WERI-Rb-1 (cell line): ENCODE data around the gene PLXNA4.

Source experiments
- DNase-seq: peaks from one replicate; pipeline ENCODE4 v3.0.0-alpha.2; 2020
- H3K27ac ChIP-seq: fragments of 250-450 bp; sonication (Bioruptor Pico); 2 replicates; pipeline ENCODE4 v1.5.1; 2020; ENCODE audit warnings: mild to moderate bottlenecking, moderate library complexity
- H3K27me3 ChIP-seq: fragments of 250-450 bp; sonication (Bioruptor Pico); 2 replicates; pipeline ENCODE4 v1.5.1; 2021; ENCODE audit warnings: mild to moderate bottlenecking, low read depth, moderate library complexity; ENCODE audit not compliant: insufficient read depth, severe bottlenecking
- H3K36me3 ChIP-seq: fragments of 250-450 bp; sonication (Bioruptor Pico); 2 replicates; pipeline ENCODE4 v1.5.1; 2020; ENCODE audit warnings: mild to moderate bottlenecking, moderate library complexity
- H3K4me3 ChIP-seq: 2 replicates; pipeline ENCODE4 v1.5.1; 2011; ENCODE audit warnings: low read depth, mild to moderate bottlenecking, control low read depth, low read length
- H3K9me3 ChIP-seq: fragments of 250-450 bp; sonication (Bioruptor Pico); 2 replicates; pipeline ENCODE4 v1.5.1; 2021; ENCODE audit warnings: mild to moderate bottlenecking, moderate library complexity; ENCODE audit not compliant: severe bottlenecking
- CTCF ChIP-seq: IDR thresholded peaks from 2 replicates; pipeline ENCODE4 v1.5.1; 2011; ENCODE audit warnings: low read depth, mild to moderate bottlenecking, control low read depth, inconsistent platforms, low read length

Gene PLXNA4

GRCh38 chr7:132436121-132436520, 140.1 kb downstream of the PLXNA4 start:
- Histone ChIP-seq H3K27ac (no peak overlapping the region), H3K9me3 (no peaks in the 10 kb centered on the region), H3K36me3 (no peaks in the 10 kb centered on the region), H3K4me3 (no peak overlapping the region), H3K27me3 (no peaks in the 10 kb centered on the region)
- DNase-seq: no peak
- no peak for TF ChIP-seq CTCF

GRCh38 chr7:132435016-132435990, 141.0 kb downstream of the PLXNA4 start:
- no peak overlapping the region for H3K4me3 ChIP-seq
- H3K27me3 ChIP-seq: no peaks in the 10 kb centered on the region
- no peak for DNase-seq
- no peak for TF ChIP-seq CTCF
- no peaks in the 10 kb centered on the region for H3K36me3 ChIP-seq
- no peaks in the 10 kb centered on the region for H3K9me3 ChIP-seq
- no peak overlapping the region for H3K27ac ChIP-seq

- Histone ChIP-seq H3K36me3 (no peaks in the 10 kb centered on the region), H3K27me3 (no peaks in the 10 kb centered on the region), H3K9me3 (no peaks in the 10 kb centered on the region), H3K4me3 (no peak overlapping the region), H3K27ac (no peak overlapping the region)
- TF ChIP-seq CTCF: no peak
- DNase-seq: no peak
Measured at GRCh38 chr7:132434041-132434440, 142.2 kb downstream of the PLXNA4 start.

- Histone ChIP-seq H3K27ac (no peak overlapping the region), H3K9me3 (no peaks in the 10 kb centered on the region), H3K27me3 (no peaks in the 10 kb centered on the region), H3K36me3 (no peaks in the 10 kb centered on the region), H3K4me3 (no peak overlapping the region)
- DNase-seq: no peak
- TF ChIP-seq CTCF: no peak
Measured at GRCh38 chr7:132433301-132433700, 143.0 kb downstream of the PLXNA4 start.

GRCh38 chr7:132430861-132431822, 145.1 kb downstream of the PLXNA4 start:
- no peak overlapping the region for H3K27ac ChIP-seq
- H3K9me3 ChIP-seq: no peaks in the 10 kb centered on the region
- no peaks in the 10 kb centered on the region for H3K27me3 ChIP-seq
- no peak overlapping the region for H3K4me3 ChIP-seq
- no peak for TF ChIP-seq CTCF
- H3K36me3 ChIP-seq: no peaks in the 10 kb centered on the region
- DNase-seq: no peak
